NCI-H1694 treated with DMSO at 0.1 percent for 48 hours (cell line): ENCODE data around the gene ENTPD3.
"Not testable (repeated sequence)": the region's sequence is repeated elsewhere in the genome, so short reads cannot be mapped to it uniquely, and the experiment has no call there.

ENCODE experiments used
- DNase-seq: peaks from one replicate; lab custom pipeline; 2025; lab: John Stamatoyannopoulos, UW

Gene ENTPD3

DNA sequence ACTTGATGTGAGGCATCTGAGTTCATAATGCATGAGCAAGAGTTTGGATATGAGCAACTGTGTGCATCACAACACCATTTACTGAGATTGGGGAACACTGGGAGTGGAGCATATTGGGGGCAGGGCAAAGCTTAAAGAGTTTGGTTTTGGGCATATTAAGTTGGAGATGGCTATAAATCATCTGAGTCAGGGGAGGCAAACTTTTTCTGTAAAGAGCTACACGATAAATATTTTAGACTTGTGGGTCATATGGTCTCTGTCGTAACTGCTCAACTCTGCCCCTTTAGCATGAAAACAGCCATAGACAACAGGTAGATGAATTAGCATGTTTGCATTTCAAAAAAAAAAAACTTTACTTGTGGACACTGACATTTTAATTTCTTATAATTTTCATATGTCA is 20.0 kb downstream of the ENTPD3 start:
- no peak for DNase-seq

DNA sequence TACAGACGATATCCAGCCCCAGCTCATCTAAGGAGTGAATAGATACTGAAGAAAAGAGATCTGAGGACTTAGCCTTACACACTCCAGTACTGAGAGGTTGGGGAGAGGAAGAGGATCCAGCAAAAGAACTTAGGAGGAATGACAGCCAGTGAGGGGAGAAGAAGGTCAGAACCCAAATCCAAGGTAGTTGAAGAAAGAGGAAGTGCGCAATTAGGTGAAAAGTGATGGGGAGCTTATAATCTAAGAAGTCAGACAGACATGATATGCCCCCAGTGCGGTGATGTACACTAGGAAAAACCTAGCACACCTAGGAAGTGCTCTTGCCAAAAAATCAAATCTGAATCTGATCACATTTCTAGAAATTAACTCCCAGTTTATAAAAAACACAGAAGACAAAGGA is 20.6 kb downstream of the ENTPD3 start:
- no peak for DNase-seq

DNA sequence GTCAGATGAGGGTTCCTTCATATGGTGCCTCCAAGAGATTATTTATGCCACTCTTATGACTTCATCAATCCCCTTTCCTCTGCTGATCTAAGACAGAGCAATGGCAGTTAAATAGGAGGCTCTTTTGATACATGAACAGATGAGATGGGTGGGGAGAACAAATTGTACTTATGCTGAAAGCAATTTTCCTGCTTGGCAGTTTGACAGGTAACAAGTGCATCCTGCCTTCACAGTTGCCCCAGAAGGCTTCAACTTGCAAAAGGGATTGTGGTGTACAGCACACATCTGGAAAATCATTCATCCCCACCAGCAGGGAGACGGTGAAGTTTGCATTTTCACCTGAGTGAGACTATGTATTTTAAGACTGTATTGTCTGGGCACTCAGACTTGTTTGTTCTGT is 27.3 kb downstream of the ENTPD3 start:
- DNase-seq, result no peak

GRCh38 chr3:40417845-40418543 is 31.0 kb downstream of the ENTPD3 start:
- DNase-seq, result no peak

GRCh38 chr3:40422861-40423260 is 35.9 kb downstream of the ENTPD3 start:
- no peak for DNase-seq

GRCh38 chr3:40427045-40427669 is 40.2 kb downstream of the ENTPD3 start:
- no peak for DNase-seq

DNA sequence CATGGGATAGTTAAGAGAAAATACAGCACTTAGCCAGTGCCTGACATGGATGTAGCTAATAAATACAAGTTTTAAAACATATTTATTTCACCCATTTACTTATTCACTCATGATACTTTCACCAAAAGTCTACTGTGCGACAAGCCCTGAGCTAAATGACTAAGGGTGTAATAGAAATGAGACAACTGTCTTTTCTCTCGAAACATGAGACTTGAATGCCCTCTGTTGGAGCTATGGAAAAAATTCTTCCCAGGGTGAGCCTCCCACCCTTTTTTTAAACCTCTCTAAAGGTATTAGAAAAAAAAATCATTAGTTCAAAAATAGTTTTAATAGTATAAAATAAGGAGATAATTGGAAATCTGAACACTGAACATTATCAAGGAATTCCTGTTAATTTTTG is 45.8 kb downstream of the ENTPD3 start:
- no peak for DNase-seq

DNA sequence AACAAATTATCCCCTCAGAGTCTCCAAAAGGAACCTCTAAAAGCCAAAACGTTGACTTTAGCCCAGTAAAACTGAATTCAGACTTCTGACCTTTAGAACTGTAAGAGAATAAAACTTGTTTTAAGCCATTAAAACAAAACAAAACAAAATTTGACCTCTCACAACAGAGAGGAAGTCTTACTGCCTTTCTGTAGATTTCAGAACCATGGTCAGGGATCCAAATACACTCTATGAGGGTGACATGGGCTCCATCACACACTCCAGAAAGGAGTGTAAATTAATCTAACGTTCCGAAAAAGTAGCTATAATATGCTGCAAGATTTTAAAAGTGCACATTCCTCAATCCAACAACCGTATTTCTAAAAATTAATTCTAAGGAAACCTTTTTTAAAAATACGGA is 50.9 kb downstream of the ENTPD3 start:
- no peak for DNase-seq

DNA sequence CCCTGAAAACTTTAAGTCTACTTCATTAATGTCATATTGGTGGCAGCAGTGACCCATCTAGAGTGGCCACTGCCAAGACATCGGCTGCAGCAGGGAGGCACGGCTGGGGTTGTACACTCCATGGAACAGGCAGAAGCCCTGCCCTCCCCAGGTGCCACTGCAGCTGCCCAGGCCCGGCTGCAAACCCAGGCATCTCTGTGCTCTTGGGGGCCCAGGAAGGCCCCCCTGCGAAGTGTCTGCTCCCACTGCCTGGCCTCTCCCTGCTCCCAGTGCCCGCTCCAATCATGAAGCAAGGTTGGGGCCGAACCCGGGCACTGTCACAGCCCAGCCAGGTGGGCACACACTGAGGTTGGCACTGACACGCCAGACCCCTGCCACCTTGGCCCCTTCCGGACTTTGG is 58.1 kb downstream of the ENTPD3 start:
- DNase-seq, result no peak

DNA sequence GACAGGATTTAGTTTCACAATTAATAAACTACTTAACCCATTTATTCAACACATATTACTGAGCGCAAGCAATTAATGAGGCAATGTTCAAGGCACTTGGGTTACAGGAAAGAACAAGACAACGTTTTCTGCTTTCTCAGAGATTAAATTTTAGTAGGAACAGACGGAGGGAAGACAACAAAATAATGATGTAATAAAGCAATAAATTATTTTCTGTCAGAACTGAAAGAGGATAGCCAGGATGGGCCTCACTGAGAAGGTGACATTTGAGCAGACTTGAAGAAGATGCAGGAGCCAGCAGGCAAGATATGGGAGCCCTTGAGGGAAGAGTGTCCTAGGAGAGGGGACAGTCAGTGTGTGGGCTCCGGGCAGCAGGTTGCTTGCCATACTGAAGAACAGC is 58.9 kb downstream of the ENTPD3 start:
- no peak for DNase-seq

DNA sequence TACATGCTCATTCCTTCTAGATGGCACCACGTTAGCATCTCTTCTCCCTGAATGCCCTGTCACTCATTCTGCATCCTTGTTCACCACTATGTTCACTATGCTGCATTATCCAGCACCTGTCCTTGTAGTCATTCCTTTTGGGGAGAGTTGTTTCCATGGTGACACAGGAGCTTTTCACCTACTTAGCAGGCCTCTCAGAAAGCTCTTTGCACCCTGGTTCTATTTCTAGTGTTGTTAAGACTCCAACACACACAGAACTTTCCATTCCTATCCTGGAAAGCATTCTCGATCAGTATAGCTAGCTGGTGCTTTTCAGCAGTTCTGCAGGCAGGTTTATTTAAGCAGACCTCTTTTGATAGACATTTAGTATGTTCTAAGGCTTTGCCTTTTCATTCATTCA is 63.5 kb downstream of the ENTPD3 start:
- no peak for DNase-seq

DNA sequence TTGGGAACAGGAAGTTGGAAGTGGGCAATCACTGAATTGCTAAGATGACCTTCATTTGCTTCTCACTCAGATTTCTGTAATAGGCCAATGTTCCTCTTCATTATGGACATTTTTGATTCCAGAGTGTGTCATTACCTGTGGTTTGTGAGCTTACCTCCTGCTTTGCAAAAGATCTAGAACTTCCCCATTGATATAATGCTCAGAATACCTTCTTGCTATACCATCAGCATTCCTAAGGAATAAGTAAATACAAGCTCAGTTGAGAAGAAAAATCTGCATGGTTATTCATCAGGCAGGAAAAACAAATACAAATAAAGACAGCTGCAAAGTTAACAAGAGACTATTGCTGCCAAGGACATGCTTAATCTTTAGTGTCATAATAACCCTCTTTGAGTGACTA is 64.6 kb downstream of the ENTPD3 start:
- no peak for DNase-seq

- no peak for DNase-seq
Observed at GRCh38 chr3:40452057-40452456, 65.1 kb downstream of the ENTPD3 start.

DNA sequence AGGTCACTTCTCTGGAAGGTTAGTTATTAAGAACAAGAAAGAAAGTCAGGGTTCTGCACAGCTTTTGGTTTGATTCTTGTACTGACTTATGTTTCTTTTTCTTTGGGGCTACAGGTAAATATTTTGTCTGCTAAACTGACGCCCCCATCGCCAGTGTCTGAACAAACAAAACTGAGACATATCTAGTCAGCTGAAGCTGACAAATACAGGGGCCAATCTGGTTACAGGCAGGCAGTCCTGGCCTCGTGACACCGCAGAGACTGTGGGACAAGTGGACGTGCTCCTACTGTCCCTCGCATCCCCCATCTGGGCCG is 65.5 kb downstream of the ENTPD3 start:
- no peak for DNase-seq

DNA sequence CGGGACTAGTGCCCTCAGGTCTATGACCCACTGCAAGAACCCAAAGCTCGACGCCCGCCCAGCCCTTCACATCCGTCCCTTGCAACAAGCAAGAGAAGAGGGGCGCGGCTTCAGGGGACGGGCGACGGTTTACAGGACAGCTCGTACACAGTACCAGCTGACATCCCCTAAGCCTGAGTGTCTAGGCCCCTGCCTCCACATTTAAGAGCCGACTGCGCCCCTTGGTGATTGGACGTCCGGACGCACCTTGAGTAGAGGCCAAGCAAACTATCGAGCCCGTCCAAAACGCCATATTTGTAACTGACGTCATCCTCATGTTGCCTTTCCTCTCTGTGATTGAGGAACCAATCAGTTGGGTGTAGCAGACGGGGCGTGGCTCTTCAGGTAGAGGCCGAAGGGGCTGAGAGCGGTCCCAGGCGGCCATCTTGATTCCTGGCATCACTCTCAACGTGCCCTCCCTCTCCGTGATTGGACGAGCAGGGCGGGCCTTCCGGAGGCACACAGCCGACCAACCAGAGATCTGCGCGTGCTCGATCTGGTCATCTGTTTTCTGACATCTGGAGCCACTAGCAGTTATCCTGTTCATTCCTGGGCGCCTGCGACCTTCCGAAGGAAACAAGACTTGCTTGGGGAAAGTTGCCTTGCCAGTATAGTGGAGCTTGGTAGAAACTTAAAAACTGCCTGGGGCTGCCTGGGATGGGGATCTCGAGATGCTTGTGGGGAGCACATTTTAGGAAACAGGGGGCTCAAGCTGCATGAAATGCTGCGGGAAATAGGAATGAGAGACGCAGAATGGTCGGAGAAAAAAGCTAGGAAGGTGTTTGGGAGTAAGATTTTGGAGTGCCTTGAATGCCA is 66.1 kb downstream of the ENTPD3 start:
- peak; percentile 89 for DNase-seq

- no peak for DNase-seq
Observed at GRCh38 chr3:40453933-40454332, 66.9 kb downstream of the ENTPD3 start.

GRCh38 chr3:40455328-40455727 is 68.3 kb downstream of the ENTPD3 start:
- no peak for DNase-seq

DNA sequence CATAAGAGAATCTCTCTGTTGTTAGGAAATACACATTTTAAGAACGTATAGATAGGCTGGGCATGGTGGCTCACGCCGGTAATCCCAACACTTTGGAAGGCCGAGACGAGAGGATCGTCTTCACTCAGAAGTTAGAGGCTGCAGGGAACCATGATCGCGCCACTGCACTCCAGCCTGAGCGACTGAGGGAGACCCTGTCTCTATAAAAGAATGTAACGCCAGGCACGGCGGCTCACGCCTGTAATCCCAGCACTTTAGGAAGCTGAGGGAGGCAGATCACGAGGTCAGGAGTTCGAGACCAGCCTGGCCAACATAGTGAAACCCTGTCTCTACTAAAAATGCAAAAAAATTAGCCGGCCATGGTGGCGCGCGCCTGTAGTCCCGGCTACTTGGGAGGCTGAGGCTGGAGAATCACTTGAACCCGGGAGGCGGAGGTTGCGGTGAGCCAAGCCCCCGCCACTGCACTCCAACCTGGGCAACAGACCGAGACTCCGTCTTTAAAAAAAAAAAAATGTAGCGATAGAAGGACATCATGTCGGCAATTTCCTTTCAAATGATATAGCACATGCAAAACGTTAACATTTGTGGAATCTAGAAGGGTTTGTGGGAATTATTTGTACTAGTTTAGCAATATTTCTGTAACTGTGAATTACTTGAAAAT is 69.4 kb downstream of the ENTPD3 start:
- no peak for DNase-seq

DNA sequence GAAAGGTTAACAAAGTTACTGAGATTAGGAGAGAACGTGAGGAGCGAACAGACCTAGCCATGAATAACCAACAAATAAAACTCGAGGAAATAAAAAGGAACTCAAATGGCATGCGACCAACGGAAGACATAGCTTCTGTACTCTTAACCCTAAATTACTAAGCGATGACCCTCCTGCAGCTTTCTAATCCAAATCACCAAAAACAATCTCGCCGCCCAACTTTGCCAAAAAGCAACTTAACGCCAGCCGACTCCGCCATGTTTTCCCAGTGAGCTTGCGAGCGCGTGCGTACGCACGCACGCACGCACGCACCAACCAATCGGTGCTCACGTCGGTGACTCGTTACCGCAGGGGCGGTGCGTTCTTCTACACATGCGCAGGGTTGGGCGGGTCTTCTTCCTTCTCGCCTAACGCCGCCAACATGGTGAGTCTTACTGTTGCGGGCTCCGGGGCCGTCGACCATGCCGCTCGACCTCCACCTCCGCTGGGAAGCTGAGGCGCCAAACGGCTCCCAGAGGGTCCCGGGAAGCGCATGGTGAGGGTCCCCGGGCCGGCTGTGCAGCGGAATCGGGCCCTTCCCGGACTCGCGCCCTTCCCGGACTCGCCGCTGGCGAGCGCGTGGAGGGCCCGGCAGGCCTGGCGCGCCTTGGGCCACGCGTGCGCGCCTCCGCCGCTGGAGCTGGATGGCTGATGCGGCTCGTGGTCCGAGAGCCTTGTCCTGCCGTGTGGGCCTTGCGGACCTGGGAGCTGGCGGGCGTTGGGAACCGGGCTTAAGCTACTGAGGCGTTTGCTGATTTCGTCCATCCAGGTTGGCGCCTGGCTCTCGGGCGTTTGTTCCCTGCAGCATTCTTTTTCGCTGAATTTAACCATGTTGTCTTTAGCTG is 70.2 kb downstream of the ENTPD3 start, which contains the start of gene RPL14:
TSS of gene RPL14 (plus strand) at position 400 of the 884 bp plus-strand sequence. CDS start at position 533, 133 bp downstream.
- peak; percentile 65 for DNase-seq

- DNase-seq, result no peak
Observed at GRCh38 chr3:40458473-40458872, 71.5 kb downstream of the ENTPD3 start.

DNA sequence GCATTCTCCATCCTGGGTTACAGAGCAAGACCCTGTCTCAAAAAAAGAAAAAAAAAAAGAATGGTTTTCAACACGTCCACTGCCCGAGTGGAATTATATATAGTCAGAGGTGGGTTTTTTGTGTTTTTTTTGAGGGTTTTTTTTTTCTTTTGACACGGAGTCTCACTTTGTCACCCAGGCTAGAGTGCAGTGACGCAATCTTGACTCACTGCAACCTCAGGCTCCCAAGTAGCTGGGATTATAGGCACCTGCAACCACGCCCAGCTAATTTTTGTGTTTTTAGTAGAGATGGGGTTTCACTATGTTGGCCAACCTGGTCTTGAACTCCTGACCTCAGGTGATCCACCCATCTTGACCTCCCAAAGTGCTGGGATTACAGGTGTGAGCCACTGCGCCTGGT is 73.5 kb downstream of the ENTPD3 start:
- not testable (repeated sequence) for DNase-seq

DNA sequence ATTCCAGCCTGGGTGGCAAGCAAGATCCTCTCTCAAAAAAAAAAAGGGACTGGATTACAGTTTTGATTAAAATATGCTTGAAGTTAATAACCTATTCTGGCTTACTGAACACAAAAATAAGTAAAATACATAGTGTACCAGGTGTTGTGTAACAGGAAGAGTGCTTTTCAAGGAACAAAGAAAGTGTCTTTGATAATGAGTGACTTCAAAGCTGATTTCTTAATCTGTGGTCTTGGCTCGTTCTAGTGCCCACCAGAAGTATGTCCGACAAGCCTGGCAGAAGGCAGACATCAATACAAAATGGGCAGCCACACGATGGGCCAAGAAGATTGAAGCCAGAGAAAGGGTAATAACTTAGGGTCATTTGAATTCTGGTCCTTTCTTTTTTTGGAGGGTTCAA is 74.2 kb downstream of the ENTPD3 start:
- DNase-seq, result no peak
